ENCODE data around the gene COL4A2. TPM values are rescaled to one million over a fixed set of nuclear protein-coding genes. Genes with fewer than 3 reads are reported as not detected.

The COL4A2 gene
- total and polyA plus RNA-seq, 2 experiments from 2014 or later = 146 to 455 TPM

- DNase-seq = no peak
- 0 out of 2 replicates have a peak, but pooled peaks cover 17% of the 10 kb centered on the region for H3F3A ChIP-seq (ENCODE audit: insufficient read depth)
- in situ Hi-C loops (cut with MboI) = no loop called here
- no peaks in the 10 kb centered on the region for H3K27me3 ChIP-seq (replicated peaks; ENCODE audit: insufficient read depth)
- H2AFZ ChIP-seq = no peak overlapping the region
- no peak overlapping the region for H3K4me2 ChIP-seq (ENCODE audit: unreplicated experiment)
- no peaks in the 10 kb centered on the region for H3K79me2 ChIP-seq (ENCODE audit: insufficient read depth)
- no peak overlapping the region for H3K4me3 ChIP-seq
- no peaks in the 10 kb centered on the region for H3K9me2 ChIP-seq (ENCODE audit: insufficient read depth)
- no peak overlapping the region for H3K9ac ChIP-seq
- H3K27ac ChIP-seq = no peak overlapping the region
- TF ChIP-seq EZH2phosphoT487 (IDR thresholded peaks at IDR 0.05; ENCODE audit: insufficient read depth, low read depth) = no peak
- TF ChIP-seq EZH2 (IDR thresholded peaks at IDR 0.05; ENCODE audit: insufficient read depth, poor library complexity, severe bottlenecking) = no peak
- H3K36me3 ChIP-seq (ENCODE audit: low read depth) = no peaks in the 10 kb centered on the region
- peaks cover 12% of the 10 kb centered on the region for H3K4me1 ChIP-seq (ENCODE audit: insufficient read depth)
- H3K9me3 ChIP-seq (ENCODE audit: low read depth) = no peaks in the 10 kb centered on the region
- WGBS, 2 experiments (ENCODE audit: low coverage in 1 of 2, low lambda C conversion rate in 2 of 2, missing lambda C conversion rate in 2 of 2) = 88 to 91% methylated on average over 21 of the region's 21 CpGs
- H4K20me1 ChIP-seq (ENCODE audit: insufficient read depth) = peaks cover 4% of the 10 kb centered on the region; the same call in 1 of the 2 replicates
Observed at GRCh38 chr13:110286833-110287819, 20.0 kb upstream of the COL4A2 start.

- H3K9me3 ChIP-seq (ENCODE audit: low read depth) = no peaks in the 10 kb centered on the region
- no peaks in the 10 kb centered on the region for H3K27me3 ChIP-seq (replicated peaks; ENCODE audit: insufficient read depth)
- 86 to 87% methylated on average over 8 to 9 of the region's 9 CpGs for WGBS, 2 experiments (ENCODE audit: low coverage in 1 of 2, low lambda C conversion rate in 2 of 2, missing lambda C conversion rate in 2 of 2)
- DNase-seq = no peak
- H3K4me2 ChIP-seq (ENCODE audit: unreplicated experiment) = no peak overlapping the region
- TF ChIP-seq EZH2phosphoT487 (IDR thresholded peaks at IDR 0.05; ENCODE audit: insufficient read depth, low read depth) = no peak
- TF ChIP-seq EZH2 (IDR thresholded peaks at IDR 0.05; ENCODE audit: insufficient read depth, poor library complexity, severe bottlenecking) = no peak
- in situ Hi-C loops (cut with MboI) = no loop called here
- 0 out of 2 replicates have a peak, but pooled peaks cover 11% of the 10 kb centered on the region for H3F3A ChIP-seq (ENCODE audit: insufficient read depth)
- H3K79me2 ChIP-seq (ENCODE audit: insufficient read depth) = 0 out of 2 replicates have a peak, but pooled peaks cover 5% of the 10 kb centered on the region
- no peak overlapping the region for H2AFZ ChIP-seq
- H3K36me3 ChIP-seq (ENCODE audit: low read depth) = no peaks in the 10 kb centered on the region
- peaks cover 7% of the 10 kb centered on the region for H3K4me1 ChIP-seq (ENCODE audit: insufficient read depth)
- H3K4me3 ChIP-seq = no peak overlapping the region
- H3K9ac ChIP-seq = no peak overlapping the region
- H4K20me1 ChIP-seq (ENCODE audit: insufficient read depth) = no peaks in the 10 kb centered on the region
- H3K9me2 ChIP-seq (ENCODE audit: insufficient read depth) = no peaks in the 10 kb centered on the region
- H3K27ac ChIP-seq = no peak overlapping the region
Observed at GRCh38 chr13:110289174-110289573, 17.9 kb upstream of the COL4A2 start.

GRCh38 chr13:110289661-110290060 lies 17.4 kb upstream of the COL4A2 start:
- no peak overlapping the region for H2AFZ ChIP-seq
- H3K27me3 ChIP-seq (replicated peaks; ENCODE audit: insufficient read depth) = no peaks in the 10 kb centered on the region
- DNase-seq = no peak
- H3K9me2 ChIP-seq (ENCODE audit: insufficient read depth) = no peaks in the 10 kb centered on the region
- H3K36me3 ChIP-seq (ENCODE audit: low read depth) = no peaks in the 10 kb centered on the region
- peaks cover 10% of the 10 kb centered on the region; the same call in 1 of the 2 replicates for H3F3A ChIP-seq (ENCODE audit: insufficient read depth)
- H4K20me1 ChIP-seq (ENCODE audit: insufficient read depth) = no peaks in the 10 kb centered on the region
- WGBS, 2 experiments (ENCODE audit: low coverage in 1 of 2, low lambda C conversion rate in 2 of 2, missing lambda C conversion rate in 2 of 2) = 90 to 93% methylated on average over 11 of the region's 11 CpGs
- H3K4me3 ChIP-seq = no peak overlapping the region
- in situ Hi-C loops (cut with MboI) = no loop called here
- no peak overlapping the region for H3K4me2 ChIP-seq (ENCODE audit: unreplicated experiment)
- H3K4me1 ChIP-seq (ENCODE audit: insufficient read depth) = peaks cover 6% of the 10 kb centered on the region
- no peaks in the 10 kb centered on the region for H3K9me3 ChIP-seq (ENCODE audit: low read depth)
- H3K79me2 ChIP-seq (ENCODE audit: insufficient read depth) = peaks cover 5% of the 10 kb centered on the region; the same call in 1 of the 2 replicates
- H3K27ac ChIP-seq = no peak overlapping the region
- H3K9ac ChIP-seq = no peak overlapping the region
- TF ChIP-seq EZH2phosphoT487 (IDR thresholded peaks at IDR 0.05; ENCODE audit: insufficient read depth, low read depth) = no peak
- TF ChIP-seq EZH2 (IDR thresholded peaks at IDR 0.05; ENCODE audit: insufficient read depth, poor library complexity, severe bottlenecking) = no peak

GRCh38 chr13:110290153-110290552 lies 16.9 kb upstream of the COL4A2 start:
- no peak overlapping the region for H3K4me2 ChIP-seq (ENCODE audit: unreplicated experiment)
- no peaks in the 10 kb centered on the region for H3K9me2 ChIP-seq (ENCODE audit: insufficient read depth)
- TF ChIP-seq EZH2phosphoT487 (IDR thresholded peaks at IDR 0.05; ENCODE audit: insufficient read depth, low read depth) (no peak), EZH2 (IDR thresholded peaks at IDR 0.05; ENCODE audit: insufficient read depth, poor library complexity, severe bottlenecking) (no peak)
- no peak overlapping the region for H3K9ac ChIP-seq
- no peak overlapping the region for H3K4me3 ChIP-seq
- DNase-seq = no peak
- 96 to 97% methylated on average over 10 of the region's 10 CpGs for WGBS, 2 experiments (ENCODE audit: low coverage in 1 of 2, low lambda C conversion rate in 2 of 2, missing lambda C conversion rate in 2 of 2)
- in situ Hi-C loops (cut with MboI) = no loop called here
- peaks cover 5% of the 10 kb centered on the region; the same call in 1 of the 2 replicates for H3K79me2 ChIP-seq (ENCODE audit: insufficient read depth)
- H3F3A ChIP-seq (ENCODE audit: insufficient read depth) = peaks cover 10% of the 10 kb centered on the region; the same call in 1 of the 2 replicates
- no peak overlapping the region for H3K27ac ChIP-seq
- H3K36me3 ChIP-seq (ENCODE audit: low read depth) = no peaks in the 10 kb centered on the region
- no peaks in the 10 kb centered on the region for H4K20me1 ChIP-seq (ENCODE audit: insufficient read depth)
- H3K9me3 ChIP-seq (ENCODE audit: low read depth) = no peaks in the 10 kb centered on the region
- H3K4me1 ChIP-seq (ENCODE audit: insufficient read depth) = peaks cover 6% of the 10 kb centered on the region
- no peaks in the 10 kb centered on the region for H3K27me3 ChIP-seq (replicated peaks; ENCODE audit: insufficient read depth)
- H2AFZ ChIP-seq = no peak overlapping the region
